ENCODE measurements around the gene TOMM7.

- TF ChIP-seq EZH2 (IDR thresholded peaks at IDR 0.05; ENCODE audit: borderline replicate concordance, control insufficient read depth, low read depth, low read length) (no peak), JUND (IDR thresholded peaks at IDR 0.05; ENCODE audit: low read depth, low read length) (no peak), ZNF274 (IDR thresholded peaks at IDR 0.05; ENCODE audit: insufficient read depth, insufficient read length) (no peak), RCOR1 (conservative IDR thresholded peaks at IDR 0.05; ENCODE audit: low read depth, low read length) (no peak), REST (IDR thresholded peaks at IDR 0.05; ENCODE audit: low read depth, low read length) (no peak), SREBF2 (IDR thresholded peaks at IDR 0.05; ENCODE audit: low read length) (no peak), E4F1 (IDR thresholded peaks at IDR 0.05; ENCODE audit: borderline replicate concordance, partially characterized antibody) (no peak), KDM1A (IDR thresholded peaks at IDR 0.05; ENCODE audit: borderline replicate concordance) (no peak), POLR2A (IDR thresholded peaks at IDR 0.05; ENCODE audit: low read depth, low read length) (no peak), EGR1 (IDR thresholded peaks at IDR 0.05; ENCODE audit: borderline replicate concordance in 1 of 2, low read depth in 2 of 2, low read length in 2 of 2) (no peak), EP300 (IDR thresholded peaks at IDR 0.05; ENCODE audit: borderline replicate concordance in 1 of 2, control insufficient read depth in 1 of 2, low read depth in 2 of 2, low read length in 2 of 2) (no peak)
Observed at GRCh38 chr7:22832401-22832800, 9.8 kb upstream of the TOMM7 start.
